Suppressor macrophage treated with lipopolysaccharide for 1 hour (primary cell): ENCODE measurements around the gene BAX.

Source experiments
- DNase-seq, 3 donors: peaks; one replicate each; pipeline ENCODE4 v3.0.0-alpha.2; 2020 to 2022

The BAX gene

GRCh38 chr19:48933382-48933932 is 21.2 kb upstream of the BAX start, which contains the start of gene DHDH:
TSS of gene DHDH (plus strand) at chr19:48933699. CDS start at chr19:48933722, 23 bp downstream.
- DNase-seq = peak; percentile 75 to 86 (median 80)

- no peak for DNase-seq
Measured at GRCh38 chr19:48934837-48935236, 19.8 kb upstream of the BAX start.

GRCh38 chr19:48935864-48936263 is 18.8 kb upstream of the BAX start:
- no peak for DNase-seq

GRCh38 chr19:48938256-48938655 is 16.4 kb upstream of the BAX start:
- DNase-seq = no peak

GRCh38 chr19:48940902-48941301 is 13.8 kb upstream of the BAX start:
- no peak for DNase-seq

GRCh38 chr19:48943081-48943480 is 11.6 kb upstream of the BAX start:
- no peak for DNase-seq

- no peak for DNase-seq
Measured at GRCh38 chr19:48945415-48945814, 9.3 kb upstream of the BAX start.

- DNase-seq = no peak
Measured at GRCh38 chr19:48945817-48946216, 8.9 kb upstream of the BAX start.

- DNase-seq = no peak
Measured at GRCh38 chr19:48946463-48947257, 8.0 kb upstream of the BAX start.

GRCh38 chr19:48947258-48947542 is 7.5 kb upstream of the BAX start:
- DNase-seq = no peak

GRCh38 chr19:48950159-48950558 is 4.5 kb upstream of the BAX start:
- DNase-seq = no peak

GRCh38 chr19:48950830-48951519 is 3.7 kb upstream of the BAX start:
- no peak for DNase-seq

- peak; percentile 62 to 63 (median 63) for DNase-seq
Measured at GRCh38 chr19:48953141-48953540, 1.5 kb upstream of the BAX start.

- DNase-seq = no peak
Measured at GRCh38 chr19:48953990-48954594, 583 bp upstream of the BAX start.

- no peak for DNase-seq
Measured at GRCh38 chr19:48955308-48955958, 758 bp downstream of the BAX start.

GRCh38 chr19:48958006-48958405 is 3.3 kb downstream of the BAX start:
- no peak for DNase-seq

GRCh38 chr19:48959341-48960239 is 4.9 kb downstream of the BAX start:
- DNase-seq = peak; percentile 42 to 61 (median 59)

- peak; percentile 71 to 81 (median 79) for DNase-seq
Measured at GRCh38 chr19:48961051-48961649, 6.5 kb downstream of the BAX start.

GRCh38 chr19:48961673-48962028 is 7.0 kb downstream of the BAX start:
- no peak for DNase-seq

- DNase-seq = peak; percentile 73 to 86 (median 75)
Measured at GRCh38 chr19:48962029-48962848, 7.6 kb downstream of the BAX start.

- peak in 1 of 3 donors; percentile 36 for DNase-seq
Measured at GRCh38 chr19:48962849-48963165, 8.1 kb downstream of the BAX start.
